A549 (cell line): Measurements from ENCODE around the gene LCN15. TPM values are rescaled to one million over a fixed set of nuclear protein-coding genes. Genes with fewer than 3 reads are reported as not detected.

ENCODE experiments used
- ATAC-seq, 2 experiments: fragments of 200-7000 bp in 1 of 2; fragments of >200 bp in 1 of 2; cut with Nextera tagmentation in 1 of 2; cut with Tn5 transposase in 1 of 2; 3 replicates each; pipeline versions ENCODE4 v1.8.0 to v1.9.1; 2018 to 2020; ENCODE audit warnings: mild to moderate bottlenecking in 1 of 2, moderate library complexity in 1 of 2
- CTCF ChIA-PET: fragments of 300-600 bp; sonication (Branson Sonifier 250); formaldehyde crosslinking; extraction: SDS; loops from one replicate; lab custom pipeline; 2021; ENCODE audit warnings: antibody characterized with exemption, inconsistent platforms; lab: Yijun Ruan, JAX
- POLR2A ChIA-PET: fragments of 350-600 bp; formaldehyde crosslinking; extraction: SDS; loops from one replicate; lab custom pipeline; 2021; ENCODE audit warnings: antibody characterized with exemption, inconsistent platforms; lab: Yijun Ruan, JAX
- DNase-seq, 2 experiments: peaks; one replicate each; pipeline versions ENCODE4 v3.0.0 to v3.0.0-alpha.2; 2011 to 2016; ENCODE audit warnings: low read depth in 1 of 2, low spot score in 1 of 2
- FAIRE-seq: peaks from 2 replicates; lab custom pipeline; 2011; peaks lifted over from hg19 to GRCh38; lab: Jason Lieb, UNC
- H3K27ac ChIP-seq, 2 experiments: fragments of >200 bp; sonication (Bioruptor Twin); formaldehyde crosslinking; 3 replicates each; pipeline ENCODE4 v1.5.1; 2016 to 2017
- H3K4me1 ChIP-seq: fragments of >200 bp; sonication (Bioruptor Twin); formaldehyde crosslinking; 3 replicates; pipeline ENCODE4 v1.6.1; 2016
- H3K4me2 ChIP-seq: fragments of >200 bp; sonication (Bioruptor Twin); formaldehyde crosslinking; 3 replicates; pipeline ENCODE4 v1.6.1; 2016
- H3K4me3 ChIP-seq: fragments of >200 bp; sonication (Bioruptor Twin); formaldehyde crosslinking; 3 replicates; pipeline ENCODE4 v1.5.1; 2016
- H3K9me3 ChIP-seq: fragments of >200 bp; sonication (Bioruptor Twin); formaldehyde crosslinking; 3 replicates; pipeline ENCODE4 v1.6.1; 2016
- ATOH8 ChIP-seq: fragments of 250-450 bp; sonication (Bioruptor Pico); IDR thresholded peaks from 2 replicates; pipeline ENCODE4 v1.5.0; 2020; ENCODE audit warnings: low read depth, mild to moderate bottlenecking, moderate library complexity
- BCL3 ChIP-seq: fragments of >200 bp; sonication (Bioruptor Twin); formaldehyde crosslinking; IDR thresholded peaks from 3 replicates; pipeline ENCODE4 v1.6.1; 2016
- CEBPB ChIP-seq, 2 experiments: fragments of >200 bp in 1 of 2; sonication (Bioruptor Twin) in 1 of 2; formaldehyde crosslinking in 1 of 2; IDR thresholded peaks; 2 replicates each; pipeline ENCODE4 v1.6.1; 2012 to 2016
- CHD2 ChIP-seq: fragments of 150-350 bp; IDR thresholded peaks from 2 replicates; pipeline ENCODE4 v1.6.1; 2014; ENCODE audit warnings: low read length; ENCODE audit not compliant: partially characterized antibody
- CHD4 ChIP-seq: fragments of 200-600 bp; sonication (generic); IDR thresholded peaks from 2 replicates; pipeline ENCODE4 v1.6.1; 2016; ENCODE audit warnings: antibody characterized with exemption, mild to moderate bottlenecking, borderline replicate concordance
- E2F6 ChIP-seq: IDR thresholded peaks from 2 replicates; pipeline ENCODE4 v1.6.1; 2012; ENCODE audit warnings: low read depth, borderline replicate concordance
- GATA3 ChIP-seq: IDR thresholded peaks from 2 replicates; pipeline ENCODE4 v1.6.1; 2012; ENCODE audit warnings: borderline replicate concordance
- HEYL ChIP-seq: fragments of 250-450 bp; sonication (Bioruptor Pico); IDR thresholded peaks from 2 replicates; pipeline ENCODE4 v1.8.0; 2021; ENCODE audit warnings: mild to moderate bottlenecking, moderate library complexity
- HMGXB4 ChIP-seq: fragments of 250-450 bp; sonication (Bioruptor Pico); IDR thresholded peaks from 2 replicates; pipeline ENCODE4 v1.5.0; 2021; ENCODE audit warnings: mild to moderate bottlenecking, moderate library complexity, borderline replicate concordance
- HOXA7 ChIP-seq: fragments of 250-450 bp; sonication (Bioruptor Pico); IDR thresholded peaks from 2 replicates; pipeline ENCODE4 v1.5.0; 2020; ENCODE audit warnings: mild to moderate bottlenecking, moderate library complexity
- HOXB5 ChIP-seq: fragments of 250-450 bp; sonication (Bioruptor Pico); IDR thresholded peaks from 2 replicates; pipeline ENCODE4 v1.5.0; 2020; ENCODE audit warnings: mild to moderate bottlenecking, moderate library complexity
- JUN ChIP-seq, 2 experiments: fragments of >200 bp; sonication (Bioruptor Twin); formaldehyde crosslinking; IDR thresholded peaks; 2 replicates in 1 of 2; 3 replicates in 1 of 2; pipeline ENCODE4 v1.6.1; 2016 to 2017
- KDM1A ChIP-seq: fragments of 200-600 bp; sonication (generic); IDR thresholded peaks from 2 replicates; pipeline ENCODE4 v1.6.1; 2016; ENCODE audit warnings: low read depth, mild to moderate bottlenecking
- KDM5A ChIP-seq: fragments of 200-600 bp; sonication (generic); IDR thresholded peaks from 2 replicates; pipeline ENCODE4 v1.6.1; 2016; ENCODE audit warnings: antibody characterized with exemption, mild to moderate bottlenecking
- MAZ ChIP-seq: fragments of 150-350 bp; IDR thresholded peaks from 2 replicates; pipeline ENCODE4 v1.6.1; 2014; ENCODE audit warnings: antibody characterized with exemption, low read depth, low read length, borderline replicate concordance
- MYC ChIP-seq: IDR thresholded peaks from 2 replicates; pipeline ENCODE4 v1.6.1; 2012; ENCODE audit warnings: mild to moderate bottlenecking, inconsistent platforms, low read length, improper control_type of control experiment, borderline replicate concordance
- NPAS2 ChIP-seq: fragments of 250-450 bp; sonication (Bioruptor Pico); IDR thresholded peaks from 2 replicates; pipeline ENCODE4 v1.8.0; 2022; ENCODE audit warnings: mild to moderate bottlenecking, moderate library complexity, borderline replicate concordance
- NR3C1 ChIP-seq: fragments of >200 bp; sonication (Bioruptor Twin); formaldehyde crosslinking; IDR thresholded peaks from 3 replicates; pipeline ENCODE4 v1.6.1; 2017
- PHF8 ChIP-seq: fragments of 200-600 bp; sonication (generic); IDR thresholded peaks from 2 replicates; pipeline ENCODE4 v1.6.1; 2016; ENCODE audit warnings: low read depth, mild to moderate bottlenecking, antibody characterized with exemption, moderate library complexity, borderline replicate concordance
- POLR2A ChIP-seq: IDR thresholded peaks from 2 replicates; pipeline ENCODE4 v1.6.1; 2012; ENCODE audit warnings: mild to moderate bottlenecking, low read length
- RAD21 ChIP-seq, 2 experiments: fragments of >200 bp in 1 of 2; sonication (Bioruptor Twin) in 1 of 2; formaldehyde crosslinking in 1 of 2; IDR thresholded peaks in 1 of 2; conservative IDR thresholded peaks in 1 of 2; 2 replicates in 1 of 2; 3 replicates in 1 of 2; pipeline ENCODE4 v1.6.1; 2012 to 2018; ENCODE audit warnings: inconsistent platforms in 1 of 2
- RFX5 ChIP-seq: fragments of 450-650 bp; IDR thresholded peaks from 2 replicates; pipeline ENCODE4 v1.7.1; 2014; ENCODE audit warnings: antibody characterized with exemption, mild to moderate bottlenecking, moderate library complexity
- RNF2 ChIP-seq: fragments of 200-600 bp; sonication (generic); IDR thresholded peaks from 2 replicates; pipeline ENCODE4 v1.6.1; 2016; ENCODE audit warnings: low read depth, mild to moderate bottlenecking, antibody characterized with exemption, moderate library complexity, borderline replicate concordance
- SREBF2 ChIP-seq: fragments of 450-650 bp; IDR thresholded peaks from 2 replicates; pipeline ENCODE4 v1.6.1; 2014; ENCODE audit warnings: mild to moderate bottlenecking, moderate library complexity
- TP53 ChIP-seq: fragments of 250-450 bp; sonication (Bioruptor Pico); IDR thresholded peaks from 2 replicates; pipeline ENCODE4 v1.5.0; 2021; ENCODE audit warnings: mild to moderate bottlenecking, moderate library complexity
- ZC3H11A ChIP-seq: fragments of 450-650 bp; IDR thresholded peaks from 2 replicates; pipeline ENCODE4 v1.6.1; 2014; ENCODE audit warnings: antibody characterized with exemption, mild to moderate bottlenecking
- ZSCAN20 ChIP-seq: fragments of 250-450 bp; sonication (Bioruptor Pico); IDR thresholded peaks from 2 replicates; pipeline ENCODE4 v1.8.0; 2022; ENCODE audit warnings: mild to moderate bottlenecking, moderate library complexity
- WGBS: methylation state at CpG from one replicate; pipeline ENCODE4 v1.1.6; 2017; ENCODE audit errors: missing lambda C conversion rate; 5-methylcytosine and 5-hydroxymethylcytosine counted together
- polyA plus RNA-seq, 4 experiments: library from polyadenylated mRNA; depleted of rRNA in 3 of 4; stranded (reverse); fragments of >200 nt; fragmentation: RNase III in 1 of 4; extraction: RNeasy Plus Mini Kit Qiagen cat#74134 plus additional on column Dnase treatment in 1 of 4; gene quantifications; 2 replicates in 3 of 4; 3 replicates in 1 of 4; pipeline ENCODE4 v1.2.3, GENCODE V29; 2011 to 2017

Gene LCN15
- polyA plus RNA-seq, 2 of the 4 experiments (the other 2 are of a cell fraction), result 0.09 to 0.10 TPM

GRCh38 chr9:136729926-136730325 lies 34.4 kb downstream of the LCN15 start:
- Histone ChIP-seq H3K27ac (no peak overlapping the region), H3K4me3 (no peak overlapping the region), H3K4me2 (peak overlapping the region; percentile 97; the same call in 2 of the 3 replicates), H3K4me1 (peaks cover 23% of the 10 kb centered on the region), H3K9me3 (no peaks in the 10 kb centered on the region)
- DNase-seq (no peak), ATAC-seq (no peak), FAIRE-seq (no peak)
- WGBS, result 88% methylated on average over 8 of the region's 8 CpGs
- TF ChIP-seq RAD21 (conservative IDR thresholded peaks at IDR 0.05 in 1 of 2, IDR thresholded peaks at IDR 0.05 in 1 of 2), result no peak
- TF ChIP-seq NPAS2 (CRISPR knock-in tag), result no peak
- TF ChIP-seq MAZ, result no peak
- TF ChIP-seq E2F6, result no peak
- TF ChIP-seq KDM1A, result no peak
- ChIA-PET POLR2A (interaction anchor here (0.5 kb wide), 1 partner anchor 355 kb away, joined by 4 read pairs; no protein-coding TSS in a partner anchor), CTCF (interaction anchor here (1.0 to 6.0 kb wide), 14 partner anchors 11 to 299 kb away, joined by 3 to 50 read pairs (median 12); partner anchors contain the start of genes DIPK1B, LCN10, LCN15 and LCN8)

GRCh38 chr9:136729144-136729543 lies 35.2 kb downstream of the LCN15 start:
- FAIRE-seq (no peak), DNase-seq (peak in 1 of 2 experiments; percentile 62), ATAC-seq (peak; percentile 63 to 80)
- TF ChIP-seq POLR2A (peak; percentile 29; the same call in 1 of the 2 replicates), JUN (IDR thresholded peaks at IDR 0.05) (0 out of 5 replicates have a peak, but pooled peaks of 1 of the 2 experiments have one; percentile 18), KDM5A (no peak), MYC (no peak)
- 44% methylated on average over 7 of the region's 7 CpGs for WGBS
- H3K4me2 ChIP-seq, result peak overlapping the region; percentile 97
- CTCF ChIA-PET, result interaction anchor here (0.6 to 6.0 kb wide), 23 partner anchors 8 to 468 kb away, joined by 3 to 50 read pairs (median 7); partner anchors contain the start of genes DIPK1B, LCN10, LCN15 and LCN6
- no peaks in the 10 kb centered on the region for H3K9me3 ChIP-seq
- H3K4me3 ChIP-seq, result peak overlapping the region; percentile 91
- H3K4me1 ChIP-seq, result peaks cover 31% of the 10 kb centered on the region
- peak overlapping the region; percentile 99 to 100 for H3K27ac ChIP-seq
- POLR2A ChIA-PET, result interaction anchor here (1.1 to 2.7 kb wide), 8 partner anchors 10 to 366 kb away, joined by 3 to 17 read pairs (median 4); partner anchors contain the start of gene LCN10

GRCh38 chr9:136728548-136729123 lies 35.7 kb downstream of the LCN15 start:
- peak in 1 of 2 experiments; percentile 56 for DNase-seq
- peak overlapping the region; percentile 99 to 100 for H3K27ac ChIP-seq
- no peaks in the 10 kb centered on the region for H3K9me3 ChIP-seq
- 0% methylated on average over 3 of the region's 53 CpGs for WGBS
- FAIRE-seq, result no peak
- ChIA-PET POLR2A (interaction anchor here (0.5 to 2.7 kb wide), 25 partner anchors 8 to 366 kb away, joined by 3 to 30 read pairs (median 4); partner anchors contain the start of genes AJM1, DIPK1B, LCN10 and RABL6), CTCF (interaction anchor here (0.6 to 6.0 kb wide), 33 partner anchors 9 to 467 kb away, joined by 3 to 50 read pairs (median 5); partner anchors contain the start of genes DIPK1B, LCN10, LCN15 and LCN6)
- peak; percentile 57 to 72 for ATAC-seq
- H3K4me3 ChIP-seq, result peak overlapping the region; percentile 91
- peaks cover 36% of the 10 kb centered on the region for H3K4me1 ChIP-seq
- H3K4me2 ChIP-seq, result peak overlapping the region; percentile 97
- TF ChIP-seq CHD4 (no peak), CHD2 (no peak), ATOH8 (CRISPR knock-in tag) (no peak), BCL3 (no peak), RFX5 (no peak), NR3C1 (no peak), RNF2 (peak; percentile 68; the same call in 1 of the 2 replicates), HOXB5 (no peak), HMGXB4 (CRISPR knock-in tag) (no peak), PHF8 (no peak), SREBF2 (no peak), ZSCAN20 (CRISPR knock-in tag) (no peak), E2F6 (peak; percentile 47; the same call in 1 of the 2 replicates), HEYL (no peak), HOXA7 (CRISPR knock-in tag) (no peak), ZC3H11A (no peak), CEBPB (IDR thresholded peaks at IDR 0.05) (no peak), GATA3 (0 out of 2 replicates have a peak, but pooled peaks have one; percentile 16), TP53 (no peak)
